H1 (cell line): ENCODE data around the gene EGR1. TPM values are rescaled to one million over a fixed set of nuclear protein-coding genes. Genes with fewer than 3 reads are reported as not detected.

Experiments
- CREB1 ChIP-seq: IDR thresholded peaks from 2 replicates; pipeline ENCODE4 v1.6.1; 2012; ENCODE audit warnings: inconsistent platforms
- EGR1 ChIP-seq: IDR thresholded peaks from 2 replicates; pipeline ENCODE4 v1.6.1; 2011; ENCODE audit warnings: low read depth, low read length, borderline replicate concordance
- HDAC2 ChIP-seq, 2 experiments: fragments of 300-600 bp in 1 of 2; sonication (generic) in 1 of 2; IDR thresholded peaks; 2 replicates each; pipeline ENCODE4 v1.6.1; 2011 to 2012; ENCODE audit warnings: low read depth in 2 of 2, low read length in 2 of 2, mild to moderate bottlenecking in 2 of 2, moderate library complexity in 2 of 2, borderline replicate concordance in 1 of 2, inconsistent platforms in 1 of 2
- SIN3A ChIP-seq, 2 experiments: IDR thresholded peaks in 1 of 2; conservative IDR thresholded peaks in 1 of 2; 2 replicates each; pipeline ENCODE4 v1.6.1; 2011 to 2012; ENCODE audit warnings: low read length in 2 of 2, improper control_type of control experiment in 1 of 2, low read depth in 1 of 2, mild to moderate bottlenecking in 1 of 2
- TCF12 ChIP-seq: IDR thresholded peaks from 2 replicates; pipeline ENCODE4 v1.6.1; 2011; ENCODE audit warnings: low read depth, mild to moderate bottlenecking, low read length
- TEAD4 ChIP-seq: IDR thresholded peaks from 2 replicates; pipeline ENCODE4 v1.6.1; 2012; ENCODE audit warnings: low read depth, low read length, inconsistent platforms, mixed read lengths
- polyA plus RNA-seq, 7 experiments: library from polyadenylated mRNA; depleted of rRNA in 3 of 7; stranded (reverse) in 5 of 7; unstranded in 2 of 7; fragments of >200 nt in 5 of 7; fragments of 200-250 nt in 2 of 7; gene quantifications; 1 replicate in 5 of 7; 2 replicates in 1 of 7; 4 replicates in 1 of 7; pipeline versions ENCODE4 v1.2.1 to v1.2.3, GENCODE V29; 2011 to 2013; ENCODE audit warnings: missing spikeins in 2 of 7, mixed read lengths in 2 of 7
- total RNA-seq: library from RNA; stranded (reverse); fragmentation: NEBNext Ultra II Directional; extraction: Animal tissue kit (Norgen Biotek cat#: 25700); gene quantifications from 2 replicates; pipeline ENCODE4 v1.2.1, GENCODE V29; 2021
- TF ChIP-seq, protein P1 (sequence below), 3 experiments: IDR thresholded peaks; 1 replicate in 2 of 3; 2 replicates in 1 of 3; pipeline versions ENCODE4 v1.5.1 to v1.6.1; 2011; ENCODE audit warnings: low read length in 3 of 3, mild to moderate bottlenecking in 3 of 3, inconsistent platforms in 2 of 3, low read depth in 1 of 3, moderate library complexity in 1 of 3; ENCODE audit not compliant: insufficient read depth in 1 of 3; ENCODE audit errors: control extremely low read depth in 1 of 3
- TF ChIP-seq, protein P2 (sequence below): IDR thresholded peaks from 2 replicates; pipeline ENCODE4 v1.6.1; 2012; ENCODE audit warnings: inconsistent platforms

EGR1 gene
- total and polyA plus RNA-seq, 2 of the 8 experiments (the other 6 are each of a cell fraction or from before 2014, with no cell fraction given), result 16.2 to 35.5 TPM

DNA sequence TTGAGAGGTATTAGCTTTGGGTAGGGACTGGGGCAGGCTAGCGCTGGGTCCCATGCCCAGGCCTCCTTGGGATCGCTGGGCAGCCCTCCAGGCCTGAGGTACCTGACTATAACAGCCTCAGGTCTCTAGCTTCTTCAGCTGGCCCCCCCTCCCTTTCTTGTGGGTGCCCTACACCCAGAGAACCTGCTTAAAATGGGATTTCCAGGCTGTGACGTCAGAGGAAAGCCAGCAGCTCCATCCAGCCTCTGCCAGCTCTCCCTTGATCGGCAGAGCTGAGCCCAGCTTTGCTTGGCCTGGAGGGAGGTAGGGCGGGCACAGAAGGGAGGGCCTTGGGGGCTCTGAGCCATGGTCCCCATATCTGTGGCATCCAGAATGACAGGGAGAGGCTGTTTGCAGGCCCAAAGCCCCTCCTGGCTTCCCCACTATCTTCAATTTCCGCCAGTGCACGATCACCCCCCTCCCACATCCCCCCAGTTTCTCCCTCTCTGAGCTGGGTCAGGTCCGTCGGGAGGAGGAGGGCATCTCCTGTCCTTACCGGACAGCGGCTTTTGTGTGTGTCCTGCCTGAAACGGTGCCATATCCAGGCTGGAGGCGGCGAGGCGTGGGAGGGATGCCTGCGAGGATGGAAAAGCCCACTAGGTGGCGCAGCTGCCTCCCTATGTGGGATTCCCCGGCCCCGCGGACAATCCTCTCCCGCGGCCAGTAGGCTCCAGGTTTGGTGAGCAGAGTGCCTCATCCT is 15.6 kb upstream of the EGR1 start (continued):
- peak in 1 of 2 experiments; percentile 52; a peak in 1 of 4 replicates for TF ChIP-seq SIN3A (conservative IDR thresholded peaks at IDR 0.05 in 1 of 2, IDR thresholded peaks at IDR 0.05 in 1 of 2; ENCODE audit: low read depth in 1 of 2, low read length in 2 of 2)
- 0 out of 2 replicates have a peak, but pooled peaks have one; percentile 40 for TF ChIP-seq TEAD4
- no peak for TF ChIP-seq TCF12
- TF ChIP-seq, protein P1, sequence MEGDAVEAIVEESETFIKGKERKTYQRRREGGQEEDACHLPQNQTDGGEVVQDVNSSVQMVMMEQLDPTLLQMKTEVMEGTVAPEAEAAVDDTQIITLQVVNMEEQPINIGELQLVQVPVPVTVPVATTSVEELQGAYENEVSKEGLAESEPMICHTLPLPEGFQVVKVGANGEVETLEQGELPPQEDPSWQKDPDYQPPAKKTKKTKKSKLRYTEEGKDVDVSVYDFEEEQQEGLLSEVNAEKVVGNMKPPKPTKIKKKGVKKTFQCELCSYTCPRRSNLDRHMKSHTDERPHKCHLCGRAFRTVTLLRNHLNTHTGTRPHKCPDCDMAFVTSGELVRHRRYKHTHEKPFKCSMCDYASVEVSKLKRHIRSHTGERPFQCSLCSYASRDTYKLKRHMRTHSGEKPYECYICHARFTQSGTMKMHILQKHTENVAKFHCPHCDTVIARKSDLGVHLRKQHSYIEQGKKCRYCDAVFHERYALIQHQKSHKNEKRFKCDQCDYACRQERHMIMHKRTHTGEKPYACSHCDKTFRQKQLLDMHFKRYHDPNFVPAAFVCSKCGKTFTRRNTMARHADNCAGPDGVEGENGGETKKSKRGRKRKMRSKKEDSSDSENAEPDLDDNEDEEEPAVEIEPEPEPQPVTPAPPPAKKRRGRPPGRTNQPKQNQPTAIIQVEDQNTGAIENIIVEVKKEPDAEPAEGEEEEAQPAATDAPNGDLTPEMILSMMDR (IDR thresholded peaks at IDR 0.05; ENCODE audit: control extremely low read depth in 1 of 3, insufficient read depth in 1 of 3, low read depth in 1 of 3, low read length in 3 of 3), result peak in 2 of 3 experiments; percentile 95 to 97; a peak in 3 of 4 replicates
- peak; percentile 66 to 92; a peak in 3 of 4 replicates for TF ChIP-seq HDAC2 (IDR thresholded peaks at IDR 0.05; ENCODE audit: borderline replicate concordance in 1 of 2, low read depth in 2 of 2, low read length in 2 of 2)
- TF ChIP-seq CREB1, result 0 out of 2 replicates have a peak, but pooled peaks have one; percentile 45
- peak; percentile 94 for TF ChIP-seq EGR1
- TF ChIP-seq, protein P2, sequence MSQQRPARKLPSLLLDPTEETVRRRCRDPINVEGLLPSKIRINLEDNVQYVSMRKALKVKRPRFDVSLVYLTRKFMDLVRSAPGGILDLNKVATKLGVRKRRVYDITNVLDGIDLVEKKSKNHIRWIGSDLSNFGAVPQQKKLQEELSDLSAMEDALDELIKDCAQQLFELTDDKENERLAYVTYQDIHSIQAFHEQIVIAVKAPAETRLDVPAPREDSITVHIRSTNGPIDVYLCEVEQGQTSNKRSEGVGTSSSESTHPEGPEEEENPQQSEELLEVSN, result 0 out of 2 replicates have a peak, but pooled peaks have one; percentile 21
